ENCODE results near the gene NEDD8.

GRCh38 chr14:24277606-24278321, 45.6 kb upstream of the NEDD8 start:
- TF ChIP-seq CTCF (conservative IDR thresholded peaks at IDR 0.05; ENCODE audit: low read depth, low read length): no peak
- no peak for TF ChIP-seq RAD21 (IDR thresholded peaks at IDR 0.05; ENCODE audit: low read length)
- TF ChIP-seq MAFK (IDR thresholded peaks at IDR 0.05; ENCODE audit: low read depth, low read length): no peak
- no peak for TF ChIP-seq POLR2A (IDR thresholded peaks at IDR 0.05; ENCODE audit: low read depth, low read length)
- no peak for TF ChIP-seq ELK1 (IDR thresholded peaks at IDR 0.05; ENCODE audit: borderline replicate concordance, low read depth, low read length)
- no peak for TF ChIP-seq FOS (IDR thresholded peaks at IDR 0.05; ENCODE audit: low read depth, low read length)
- no peak for TF ChIP-seq BHLHE40 (IDR thresholded peaks at IDR 0.05; ENCODE audit: low read depth, low read length)
- TF ChIP-seq CHD1 (IDR thresholded peaks at IDR 0.05; ENCODE audit: low read depth, low read length): no peak
- TF ChIP-seq RCOR1 (IDR thresholded peaks at IDR 0.05; ENCODE audit: insufficient replicate concordance, low read length): no peak
- no peak for TF ChIP-seq CEBPB (IDR thresholded peaks at IDR 0.05; ENCODE audit: low read depth, low read length)
- TF ChIP-seq USF2 (IDR thresholded peaks at IDR 0.05; ENCODE audit: low read depth, low read length): no peak
- TF ChIP-seq MAZ (IDR thresholded peaks at IDR 0.05; ENCODE audit: borderline replicate concordance, low read depth, low read length): no peak
- TF ChIP-seq SMC3 (IDR thresholded peaks at IDR 0.05; ENCODE audit: low read depth, low read length): no peak

Data from IMR-90 (cell line).